Measurements from ENCODE around the gene IGFLR1.

DNA sequence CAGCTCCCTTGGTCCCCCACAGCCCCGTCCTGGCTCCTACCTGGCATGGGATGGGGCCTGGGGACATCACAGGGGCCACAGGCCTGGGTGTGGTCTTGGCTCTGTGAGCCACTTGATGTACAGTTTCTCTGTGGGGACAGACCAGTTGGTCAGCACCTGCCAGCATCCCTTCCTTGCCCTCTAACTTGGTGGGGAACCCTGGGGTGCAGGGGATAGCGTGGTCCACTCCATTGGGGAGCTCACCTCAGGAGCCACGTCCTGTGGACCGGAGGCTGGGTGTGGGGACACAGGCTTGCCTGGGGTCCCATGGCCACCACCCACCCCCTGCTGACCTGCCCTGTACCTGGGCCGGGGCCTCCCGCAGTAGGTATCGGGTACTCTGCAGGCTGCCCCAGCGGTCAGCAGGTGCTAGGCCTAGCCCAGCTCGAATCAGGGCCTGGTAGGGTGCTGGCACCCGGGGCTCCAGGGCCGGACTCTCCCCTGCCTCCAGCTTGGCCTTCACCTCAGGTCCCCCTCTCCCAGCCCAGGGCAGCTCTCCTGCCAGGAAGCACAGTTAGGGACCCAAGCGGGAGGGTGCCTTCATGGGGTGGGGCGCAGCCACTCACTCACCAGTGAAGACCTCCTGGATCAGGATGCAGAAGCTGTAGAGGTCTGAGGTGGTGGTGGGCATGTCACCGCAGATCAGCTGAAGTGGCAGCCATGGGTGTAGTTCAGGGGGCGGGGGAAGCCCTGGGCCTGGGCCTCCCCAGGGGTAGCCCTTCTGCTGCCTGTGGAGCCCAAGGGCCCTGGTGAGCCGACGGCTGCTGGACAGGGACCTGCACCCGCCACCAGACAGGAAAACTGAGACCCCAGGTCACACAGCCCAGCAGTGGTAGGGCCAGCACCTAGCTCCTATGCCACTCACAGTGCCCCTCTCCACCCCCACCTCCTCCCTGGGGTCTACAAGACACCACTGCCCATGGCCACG is 48.0 kb upstream of the IGFLR1 start:
- TF ChIP-seq CTCF (conservative IDR thresholded peaks at IDR 0.05 in 1 of 2, IDR thresholded peaks at IDR 0.05 in 1 of 2; ENCODE audit: extremely low read depth in 1 of 2, insufficient read depth in 1 of 2, low read depth in 1 of 2, low read length in 2 of 2) (no peak), EZH2 (IDR thresholded peaks at IDR 0.05; ENCODE audit: borderline replicate concordance, low read length) (no peak)

Measured in mammary epithelial cell (primary cell).